GM10266 (cell line): ENCODE results near the gene KCNAB1.
"Not testable (repeated sequence)": the region's sequence is repeated elsewhere in the genome, so short reads cannot be mapped to it uniquely, and the experiment has no call there.

ENCODE experiments used
- DNase-seq: peaks from one replicate; pipeline ENCODE4 v3.0.0; 2012; ENCODE audit errors: extremely low spot score
- TF ChIP-seq, protein P1 (sequence below): IDR thresholded peaks from 2 replicates; pipeline ENCODE4 v1.5.1; 2012; ENCODE audit warnings: mild to moderate bottlenecking, low read depth; ENCODE audit not compliant: control insufficient read depth, insufficient read depth; ENCODE audit errors: missing control alignments

Gene KCNAB1

DNA sequence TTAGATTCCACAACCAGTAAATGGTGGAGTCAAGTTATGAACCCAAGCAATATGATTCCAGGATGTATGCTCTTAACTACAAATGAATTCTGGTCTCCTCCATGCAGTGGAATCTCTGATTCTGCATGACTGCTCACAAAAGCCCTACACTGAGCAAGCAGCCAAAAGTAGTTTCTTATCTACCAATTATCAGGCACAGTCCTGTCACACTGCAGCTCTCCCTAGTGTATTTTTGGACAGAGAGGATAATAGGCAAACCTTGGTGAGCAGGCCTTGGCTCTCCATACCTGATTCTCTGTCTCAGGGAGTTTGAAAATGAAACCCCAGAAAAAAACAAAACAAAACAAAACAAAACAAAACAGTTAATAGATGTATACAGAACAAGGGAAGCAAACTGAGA is 438.0 kb downstream of the KCNAB1 start:
- TF ChIP-seq, protein P1, sequence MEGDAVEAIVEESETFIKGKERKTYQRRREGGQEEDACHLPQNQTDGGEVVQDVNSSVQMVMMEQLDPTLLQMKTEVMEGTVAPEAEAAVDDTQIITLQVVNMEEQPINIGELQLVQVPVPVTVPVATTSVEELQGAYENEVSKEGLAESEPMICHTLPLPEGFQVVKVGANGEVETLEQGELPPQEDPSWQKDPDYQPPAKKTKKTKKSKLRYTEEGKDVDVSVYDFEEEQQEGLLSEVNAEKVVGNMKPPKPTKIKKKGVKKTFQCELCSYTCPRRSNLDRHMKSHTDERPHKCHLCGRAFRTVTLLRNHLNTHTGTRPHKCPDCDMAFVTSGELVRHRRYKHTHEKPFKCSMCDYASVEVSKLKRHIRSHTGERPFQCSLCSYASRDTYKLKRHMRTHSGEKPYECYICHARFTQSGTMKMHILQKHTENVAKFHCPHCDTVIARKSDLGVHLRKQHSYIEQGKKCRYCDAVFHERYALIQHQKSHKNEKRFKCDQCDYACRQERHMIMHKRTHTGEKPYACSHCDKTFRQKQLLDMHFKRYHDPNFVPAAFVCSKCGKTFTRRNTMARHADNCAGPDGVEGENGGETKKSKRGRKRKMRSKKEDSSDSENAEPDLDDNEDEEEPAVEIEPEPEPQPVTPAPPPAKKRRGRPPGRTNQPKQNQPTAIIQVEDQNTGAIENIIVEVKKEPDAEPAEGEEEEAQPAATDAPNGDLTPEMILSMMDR = no peak
- no peak for DNase-seq

DNA sequence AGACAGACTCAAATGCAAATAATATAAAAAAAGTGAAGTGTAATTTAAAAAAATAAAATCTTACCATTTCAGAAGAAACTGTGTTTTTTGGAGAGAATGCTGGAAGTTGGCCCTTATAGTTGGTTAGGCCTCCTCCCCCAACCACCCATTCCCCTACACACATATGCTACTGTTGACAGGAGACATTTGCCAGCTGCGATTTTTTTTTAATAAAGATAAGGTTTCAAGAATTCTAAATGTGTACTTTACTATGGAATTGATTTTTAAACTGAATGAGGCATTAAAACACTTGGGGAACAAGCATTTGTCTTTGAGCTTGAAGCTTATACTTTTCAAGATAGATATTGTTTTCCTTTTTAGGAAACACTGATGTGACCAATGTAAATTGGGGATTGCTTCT is 438.9 kb downstream of the KCNAB1 start:
- TF ChIP-seq, protein P1 = no peak

DNA sequence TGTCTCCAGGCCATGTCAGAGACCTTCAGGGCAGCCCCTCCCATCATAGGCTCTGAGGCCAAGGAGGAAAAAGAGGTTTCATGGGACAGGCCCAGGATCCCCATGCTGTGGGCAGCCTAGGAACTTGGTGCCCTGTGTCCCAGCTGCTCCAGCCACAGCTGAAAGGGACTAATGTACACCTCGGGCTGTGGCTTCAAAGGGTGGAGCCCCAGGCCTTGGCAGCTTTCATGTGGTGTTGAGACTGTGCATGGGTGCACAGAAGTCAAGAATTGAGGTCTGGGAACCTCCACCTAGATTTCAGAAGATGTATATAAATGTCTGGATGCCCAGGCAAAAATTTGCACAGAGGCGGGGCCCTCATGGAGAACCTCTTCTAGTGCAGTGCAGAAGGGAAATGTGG is 441.2 kb downstream of the KCNAB1 start:
- TF ChIP-seq, protein P1 = no peak

More for the DNA sequence above, 438.9 kb downstream of the KCNAB1 start:
- no peak for DNase-seq

DNA sequence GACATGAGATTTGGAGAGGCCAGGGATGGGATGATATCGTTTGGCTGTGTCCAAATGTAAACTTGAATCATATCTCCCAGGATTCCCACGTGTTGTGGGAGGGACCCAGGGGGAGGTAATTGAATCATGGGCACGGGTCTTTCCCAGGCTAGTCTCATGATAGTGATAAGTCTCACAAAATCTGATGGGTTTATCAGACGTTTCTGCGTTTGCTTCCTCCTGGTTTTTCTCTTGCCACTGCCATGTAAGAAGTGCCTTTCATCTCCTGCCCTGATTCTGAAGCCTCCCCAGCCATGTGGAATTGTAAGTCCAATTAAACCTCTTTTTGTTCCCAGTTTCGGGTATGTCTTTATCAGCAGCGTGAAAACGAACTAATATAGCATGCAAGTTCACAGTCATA is 442.1 kb downstream of the KCNAB1 start:
- not testable (repeated sequence) for DNase-seq

More for the DNA sequence above, 441.2 kb downstream of the KCNAB1 start:
- no peak for DNase-seq

DNA sequence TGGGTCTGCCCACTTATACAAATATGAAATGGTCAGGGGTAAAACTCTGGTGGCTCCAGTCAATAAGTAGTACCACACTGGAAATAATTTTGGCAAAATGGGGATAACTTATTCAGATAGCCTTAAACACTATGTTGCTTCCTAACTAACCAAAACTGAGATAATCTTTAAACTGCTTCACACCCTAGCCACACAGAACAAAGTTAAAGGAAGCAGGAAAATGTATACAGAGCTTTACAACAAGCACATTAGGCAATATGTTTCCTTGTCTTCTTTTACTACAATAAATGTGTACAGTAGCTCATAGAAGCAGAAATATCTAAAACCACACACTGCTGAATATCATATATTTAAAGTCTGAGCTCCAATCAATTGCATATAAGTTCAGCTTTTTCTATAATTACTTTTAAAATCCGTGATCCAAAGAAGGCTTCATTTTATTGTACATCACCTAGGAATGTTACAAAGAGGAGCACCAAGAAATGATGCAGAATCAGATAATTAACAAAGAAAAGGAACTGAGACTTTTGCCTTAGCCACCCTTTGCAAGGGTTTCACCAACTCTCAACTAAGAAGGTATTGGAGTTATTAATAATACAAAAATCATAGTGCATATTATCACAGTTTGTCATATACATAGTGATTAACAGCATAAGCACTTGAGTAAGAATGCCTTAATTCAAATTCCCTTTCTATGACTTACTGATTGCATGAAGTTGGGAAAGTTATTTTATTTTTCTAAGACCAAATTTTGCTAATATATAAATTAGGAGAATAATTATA is 443.7 kb downstream of the KCNAB1 start:
- no peak for DNase-seq
- TF ChIP-seq, protein P1 = no peak

DNA sequence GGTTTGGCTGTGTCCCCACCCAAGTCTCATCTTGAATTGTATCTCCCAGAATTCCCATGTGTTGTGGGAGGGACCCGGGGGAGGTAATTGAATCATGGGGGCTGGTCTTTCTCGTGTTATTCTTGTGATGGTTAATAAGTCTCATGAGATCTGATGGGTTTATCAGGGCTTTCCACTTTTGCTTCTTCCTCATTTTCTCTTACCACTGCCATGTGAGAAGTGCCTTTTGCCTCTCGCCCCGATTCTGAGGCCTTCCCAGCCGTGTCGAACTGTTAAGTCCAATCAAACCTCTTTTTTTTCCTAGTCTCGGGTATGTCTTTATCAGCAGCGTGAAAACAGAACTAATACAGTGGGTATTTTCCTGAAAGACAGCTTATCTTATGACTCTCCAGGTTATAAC is 448.6 kb downstream of the KCNAB1 start:
- DNase-seq = not testable (repeated sequence)

DNA sequence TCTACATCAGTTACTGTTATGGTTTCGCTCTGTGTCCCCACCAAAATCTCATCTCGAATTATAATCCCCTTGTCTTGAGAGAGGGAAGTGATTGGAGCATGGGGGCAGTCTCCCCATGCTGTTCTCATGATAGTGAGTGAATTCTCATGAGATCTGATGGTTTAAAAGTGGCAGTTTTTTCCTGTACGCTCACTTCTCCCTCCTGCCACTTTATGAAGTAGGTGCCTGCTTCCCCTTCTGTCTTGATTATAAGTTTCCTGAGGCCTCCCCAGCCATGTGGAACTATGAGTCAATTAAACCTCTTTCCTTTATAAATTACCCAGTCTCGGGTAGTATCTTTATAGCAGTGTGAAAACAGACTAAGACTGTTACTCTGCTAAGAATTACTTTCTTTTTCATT is 449.5 kb downstream of the KCNAB1 start:
- not testable (repeated sequence) for DNase-seq

DNA sequence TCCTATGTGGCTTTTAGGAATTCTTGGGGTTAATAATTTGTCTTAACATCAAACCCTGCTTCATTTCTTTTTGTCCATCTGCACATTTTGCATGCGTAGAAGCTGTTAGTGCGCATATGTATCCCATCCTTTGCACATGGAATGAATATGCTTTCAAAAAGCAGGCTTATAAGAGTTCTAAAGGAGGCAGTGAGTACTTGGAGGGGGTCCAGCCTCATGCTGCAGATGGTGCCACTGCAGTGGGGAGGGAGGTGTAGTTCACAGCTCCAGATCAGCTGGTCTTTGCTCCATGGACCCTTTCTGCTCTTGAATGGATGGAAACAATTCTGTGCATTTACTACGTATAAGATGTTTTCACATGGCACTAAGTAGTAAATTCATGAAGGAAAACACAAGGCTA is 455.3 kb downstream of the KCNAB1 start:
- no peak for DNase-seq
- TF ChIP-seq, protein P1 = no peak

DNA sequence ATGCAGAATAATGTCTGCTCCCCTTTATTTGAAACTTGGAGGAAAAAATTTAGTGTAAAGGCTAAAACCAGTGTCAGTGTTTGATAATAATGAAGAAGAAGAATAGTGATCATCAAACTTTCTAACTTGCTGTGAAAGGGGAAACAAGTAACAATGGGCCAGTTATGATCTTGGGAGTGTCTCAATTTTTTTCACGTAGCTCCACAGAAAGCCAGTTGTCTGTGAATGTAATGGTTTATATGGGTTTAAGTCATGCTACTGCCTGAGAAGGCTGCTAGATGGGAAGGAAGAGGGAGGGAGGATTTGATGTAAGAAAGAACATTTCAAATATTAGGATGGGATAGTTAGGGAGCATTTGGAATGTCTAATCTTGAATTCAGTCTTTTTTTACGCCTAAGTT is 455.7 kb downstream of the KCNAB1 start:
- DNase-seq = no peak
- TF ChIP-seq, protein P1 = no peak
